Frontal cortex (tissue), 4 donors: ENCODE data around the gene TMEM161A. TPM values are rescaled to one million over a fixed set of nuclear protein-coding genes. Genes with fewer than 3 reads are reported as not detected.
"Not testable (repeated sequence)": the region's sequence is repeated elsewhere in the genome, so short reads cannot be mapped to it uniquely, and the experiment has no call there.

Experiments used
- DNase-seq, 2 donors: peaks; one replicate each; pipeline ENCODE4 v3.0.0; 2012; ENCODE audit warnings: low spot score in 2 of 2
- FAIRE-seq: peaks from 2 replicates; lab custom pipeline; 2012; peaks lifted over from hg19 to GRCh38; lab: Jason Lieb, UNC
- total RNA-seq: library from RNA; depleted of rRNA; stranded (reverse); fragments of >200 nt; gene quantifications from one replicate; pipeline ENCODE4 v1.2.3, GENCODE V29; 2014
- donor health status: control.
- donor health status: control.
- donor health status: control.

Gene TMEM161A
- total RNA-seq, 1 donor from 2014 or later, result 8.6 TPM

DNA sequence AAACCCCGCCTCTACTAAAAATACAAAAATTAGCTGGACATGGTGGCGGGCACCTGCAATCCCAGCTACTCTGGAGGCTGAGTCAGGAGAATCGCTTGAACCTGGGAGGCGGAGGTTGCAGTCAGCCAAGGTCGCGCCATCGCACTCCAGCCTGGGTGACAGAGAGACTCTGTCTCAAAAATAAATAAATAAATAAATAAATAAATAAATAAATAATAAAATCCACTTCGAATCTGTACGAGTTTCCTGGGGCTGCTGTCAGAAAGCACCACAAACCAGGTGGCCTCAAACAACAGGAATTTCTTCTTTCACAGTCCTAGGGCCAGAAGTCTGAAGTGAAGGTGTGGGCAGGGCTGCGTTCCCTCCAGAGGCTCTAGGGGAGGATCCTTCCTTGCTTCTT, 35.7 kb downstream of the TMEM161A start:
- not testable (repeated sequence) for FAIRE-seq, DNase-seq

DNA sequence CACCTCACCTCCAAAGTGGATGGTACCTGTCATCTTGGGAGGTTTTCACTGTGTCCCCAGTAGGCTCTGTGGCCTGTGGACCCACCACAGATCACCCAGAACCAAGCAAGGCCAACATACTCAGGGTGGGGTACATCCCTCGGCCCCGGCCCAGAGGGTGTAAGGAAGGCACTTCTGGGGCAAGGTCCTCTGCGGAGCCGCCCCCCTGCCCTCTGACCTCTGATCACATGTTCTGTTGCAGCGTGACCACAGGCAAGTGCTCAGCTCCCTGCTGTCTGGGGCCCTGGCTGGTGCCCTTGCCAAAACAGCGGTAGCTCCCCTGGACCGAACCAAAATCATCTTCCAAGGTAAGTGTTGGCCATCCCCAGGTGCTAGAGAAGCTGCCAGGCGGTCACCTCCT, 36.7 kb downstream of the TMEM161A start:
- FAIRE-seq (no peak), DNase-seq (no peak)

DNA sequence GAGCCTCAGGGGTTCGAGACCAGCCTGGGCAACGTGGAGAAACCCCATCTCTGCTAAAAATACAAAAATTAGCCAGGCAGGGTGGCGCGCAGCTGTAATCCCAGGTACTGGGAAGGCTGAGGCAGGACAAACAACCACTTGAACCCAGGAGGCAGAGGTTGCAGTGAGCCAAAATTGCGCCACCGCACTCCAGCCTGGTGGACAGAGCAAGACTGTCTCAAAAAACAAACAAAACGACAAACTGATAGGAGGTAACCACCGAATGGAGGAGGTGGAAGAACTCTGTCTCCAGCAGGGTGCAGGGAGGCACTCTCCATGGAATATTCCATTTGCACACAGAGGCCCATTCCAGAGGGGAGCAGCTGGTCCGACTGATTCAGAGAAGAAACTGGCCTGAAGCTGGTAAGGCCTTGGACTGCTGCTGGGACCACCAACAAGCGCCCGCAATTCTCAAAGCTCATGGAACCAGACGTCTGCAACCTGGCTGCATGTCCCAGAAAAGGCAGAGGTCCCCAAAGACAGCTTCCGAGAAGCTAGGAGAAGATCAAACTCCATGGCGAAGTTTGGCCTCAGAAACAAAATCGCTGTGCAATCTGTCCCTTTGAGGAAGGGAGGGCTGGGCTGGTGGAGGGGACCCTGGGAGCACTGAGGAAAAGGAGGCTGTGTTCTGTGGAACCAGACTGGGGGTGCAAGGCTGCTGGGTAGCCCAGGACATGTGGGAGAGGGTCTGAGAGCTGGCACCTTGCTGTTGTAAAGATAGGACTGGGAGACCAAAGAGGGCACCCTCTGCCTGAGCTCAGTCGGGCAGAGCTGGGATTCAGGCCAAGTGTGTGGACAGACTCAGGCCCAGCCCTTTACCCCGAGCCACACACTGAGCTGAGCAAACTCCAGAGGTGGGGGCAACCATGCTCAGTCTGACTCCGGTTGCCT, 39.3 kb downstream of the TMEM161A start:
- no peak for FAIRE-seq

DNA sequence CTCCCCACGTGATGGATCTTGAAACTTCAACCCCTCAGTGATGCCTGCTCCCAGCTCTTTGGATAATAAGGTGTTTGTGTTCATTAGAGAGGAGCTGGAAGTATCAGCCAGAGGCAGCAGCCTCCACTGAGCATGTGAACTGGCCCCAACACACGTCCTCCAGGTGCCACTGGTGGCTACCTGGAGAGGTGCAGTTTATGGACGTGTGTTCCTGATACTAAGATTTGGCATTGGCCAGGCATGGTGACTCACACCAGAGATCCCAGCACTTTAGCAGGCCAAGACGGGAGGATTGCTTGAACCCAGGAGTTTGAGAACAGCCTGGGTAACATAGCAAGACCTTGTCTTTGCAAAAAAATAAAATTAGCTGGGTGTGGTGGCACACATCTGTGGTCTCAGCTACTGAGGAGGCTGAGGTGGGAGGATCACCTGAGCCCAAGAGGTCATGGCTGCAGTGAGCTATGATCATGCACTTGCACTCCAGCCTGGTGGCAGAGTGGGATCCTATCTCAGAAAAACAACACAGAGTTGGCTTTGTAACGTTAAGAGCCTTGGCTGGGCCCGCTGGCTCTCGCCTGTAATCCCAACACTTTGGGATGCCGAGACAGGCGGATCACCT, 40.1 kb downstream of the TMEM161A start:
- FAIRE-seq, result no peak

More for the DNA sequence above, 39.3 kb downstream of the TMEM161A start:
- DNase-seq, result no peak

DNA sequence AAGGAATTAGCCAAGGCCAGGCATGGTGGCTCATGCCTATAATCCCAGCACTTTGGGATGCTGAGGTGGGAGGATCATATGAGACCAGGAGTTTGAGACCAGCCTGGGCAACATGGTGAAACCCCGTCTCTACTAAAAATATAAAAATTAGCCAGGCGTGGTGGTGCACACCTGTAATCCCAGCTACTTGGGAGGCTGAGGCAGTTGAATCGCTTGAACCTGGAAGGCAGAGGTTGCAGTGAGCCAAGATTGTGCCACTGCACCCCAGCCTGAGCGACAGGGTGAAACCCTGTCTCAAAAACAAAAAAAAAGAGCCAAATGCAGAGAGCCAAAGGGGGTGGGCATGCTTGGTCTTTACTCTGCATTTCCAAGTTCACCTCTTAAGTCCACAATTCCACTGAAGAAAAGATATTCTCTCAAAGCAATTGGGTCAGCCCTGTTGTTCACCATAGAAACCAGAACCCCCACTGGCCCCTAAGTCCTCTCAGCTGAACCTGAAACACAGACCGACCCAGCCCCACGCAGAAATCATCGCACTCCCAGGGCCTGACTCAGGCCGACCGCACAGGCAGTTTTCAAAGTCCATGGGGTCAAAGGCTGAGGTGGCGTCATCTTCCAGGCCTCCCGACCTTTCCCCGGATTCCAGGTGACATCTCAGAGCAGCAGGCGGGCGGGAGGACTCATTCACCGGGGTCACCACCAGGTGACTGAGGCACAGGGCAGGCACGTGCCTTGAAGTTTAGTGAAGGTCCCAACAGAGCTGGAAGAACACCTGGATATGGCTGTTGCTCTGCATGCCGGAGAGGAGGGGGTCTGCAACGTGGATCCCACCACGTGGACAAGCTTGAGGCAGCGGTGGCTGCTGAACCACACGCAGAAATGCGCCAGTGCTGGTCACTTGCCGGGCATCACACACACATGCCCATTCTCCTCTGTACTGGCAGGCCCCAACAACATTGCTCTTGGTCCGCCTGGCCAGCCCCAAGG, 41.3 kb downstream of the TMEM161A start:
- FAIRE-seq (no peak), DNase-seq (no peak)

More for the DNA sequence above, 40.1 kb downstream of the TMEM161A start:
- no peak for DNase-seq

DNA sequence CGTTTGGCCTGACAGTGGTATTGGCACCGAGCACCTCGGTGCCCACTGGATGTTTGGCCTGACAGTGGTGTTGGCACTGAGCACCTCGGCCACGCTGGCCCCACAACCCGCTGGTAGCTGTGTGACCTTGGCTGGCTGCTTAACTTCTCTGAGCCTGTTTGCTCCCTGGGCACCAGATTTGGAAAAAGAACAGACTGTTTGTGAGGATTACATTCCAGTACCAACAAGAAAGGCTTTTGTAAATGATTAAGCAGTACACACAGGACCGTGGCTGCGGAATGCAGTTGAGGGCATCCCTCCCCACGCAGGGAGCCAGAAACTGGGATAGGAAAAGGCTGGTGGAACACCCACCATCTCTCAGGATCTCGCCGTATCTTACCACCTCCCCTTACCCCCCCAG, 42.6 kb downstream of the TMEM161A start:
- DNase-seq (no peak), FAIRE-seq (no peak)

DNA sequence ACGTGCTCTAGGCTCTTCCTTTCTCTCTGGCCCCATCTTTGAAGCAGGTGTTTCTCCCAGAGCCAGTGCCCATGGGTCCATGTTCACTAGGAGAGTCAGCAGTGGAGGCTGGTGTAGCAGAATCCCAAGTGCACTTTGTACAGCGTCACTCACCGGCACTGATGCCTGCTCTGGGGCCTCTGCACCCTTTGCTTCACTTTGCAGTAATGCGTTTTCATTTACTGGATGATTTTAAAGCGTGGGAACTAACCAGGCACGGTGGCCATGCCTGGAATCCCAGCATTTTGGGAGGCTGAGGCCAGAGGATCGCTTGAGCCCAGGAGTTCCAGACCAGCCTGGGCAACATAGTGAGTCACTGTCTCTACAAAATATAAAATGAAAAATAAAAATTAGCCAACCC, 43.8 kb downstream of the TMEM161A start:
- DNase-seq, result no peak
- FAIRE-seq, result no peak

DNA sequence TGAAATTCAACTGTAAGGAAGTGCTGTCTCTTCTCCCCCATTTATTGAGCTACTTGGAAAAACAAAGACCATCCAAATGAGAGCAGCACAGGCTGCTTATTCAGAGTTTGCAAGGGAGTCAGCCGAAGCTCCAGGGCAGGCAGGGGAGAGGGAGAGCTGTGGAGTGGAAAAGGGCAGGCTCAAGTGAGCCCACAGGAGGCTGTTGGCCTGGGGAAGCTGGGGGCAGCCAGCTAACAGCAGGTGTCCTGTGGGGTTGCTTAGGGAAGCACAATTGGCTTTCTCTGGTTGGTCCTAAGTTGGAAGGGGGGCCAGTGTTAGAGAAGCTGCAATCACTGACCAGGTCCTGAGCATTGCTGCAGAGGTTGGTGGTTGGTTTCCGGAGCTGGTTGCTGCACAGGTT, 50.6 kb downstream of the TMEM161A start:
- DNase-seq (no peak), FAIRE-seq (no peak)

DNA sequence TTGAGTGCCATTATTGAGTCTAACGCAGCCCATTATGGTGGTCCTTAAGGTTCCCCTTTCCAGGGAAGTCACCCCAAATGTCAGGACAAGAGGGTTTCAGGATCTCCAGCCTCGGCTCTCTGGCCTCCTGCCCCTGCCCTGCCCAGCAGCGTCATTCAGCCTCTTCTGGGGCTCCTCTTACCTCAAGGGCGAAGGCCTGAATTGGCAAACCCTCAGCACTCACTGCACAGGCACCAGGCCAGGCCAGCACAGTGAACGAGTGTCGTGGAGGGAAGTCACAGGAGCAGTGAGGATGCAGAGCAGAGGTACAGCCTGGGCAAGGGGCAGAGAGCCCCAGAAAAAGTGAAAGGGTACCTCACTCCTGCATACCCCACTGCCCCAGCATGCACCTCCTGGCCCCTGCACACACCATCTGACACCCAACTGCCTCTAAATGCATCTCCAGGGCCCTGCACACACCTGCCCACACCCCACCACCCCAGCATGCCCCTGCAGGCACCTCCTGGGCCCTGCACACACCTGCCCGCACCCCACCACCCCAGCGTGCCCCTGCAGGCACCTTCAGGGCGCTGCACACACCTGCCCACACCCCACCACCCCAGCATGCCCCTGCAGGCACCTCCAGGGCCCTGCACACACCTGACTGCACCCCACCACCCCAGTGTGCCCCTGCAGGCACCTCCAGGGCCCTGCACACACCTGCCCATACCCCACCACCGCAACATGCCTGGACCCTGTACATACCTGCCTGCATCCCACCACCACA, 54.7 kb downstream of the TMEM161A start:
- FAIRE-seq (no peak), DNase-seq (no peak)

DNA sequence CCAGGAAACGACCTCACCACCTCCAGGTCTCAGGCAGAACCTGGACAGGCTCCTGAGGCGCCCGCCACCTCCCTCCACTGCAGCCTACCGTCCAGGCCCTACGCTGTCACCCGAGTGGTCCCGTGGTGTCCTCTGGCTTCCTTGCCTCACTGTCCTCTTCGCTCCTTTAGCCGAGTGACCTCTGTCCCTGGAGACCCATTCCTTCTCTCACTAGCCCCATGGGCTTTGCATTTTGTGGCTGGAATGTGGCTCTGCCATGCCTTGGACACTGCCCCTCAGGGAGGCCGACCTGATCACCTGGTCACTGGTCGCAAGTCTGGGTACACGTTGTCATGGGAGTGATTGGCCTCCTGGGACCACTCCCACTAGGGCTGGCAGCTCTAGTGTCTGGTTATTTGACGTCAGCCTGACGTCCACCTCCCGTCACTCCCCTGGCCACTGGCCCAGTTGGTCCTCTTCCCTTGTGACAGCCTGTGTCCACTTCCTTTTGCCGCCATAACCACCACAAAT, 56.6 kb downstream of the TMEM161A start:
- no peak for FAIRE-seq

DNA sequence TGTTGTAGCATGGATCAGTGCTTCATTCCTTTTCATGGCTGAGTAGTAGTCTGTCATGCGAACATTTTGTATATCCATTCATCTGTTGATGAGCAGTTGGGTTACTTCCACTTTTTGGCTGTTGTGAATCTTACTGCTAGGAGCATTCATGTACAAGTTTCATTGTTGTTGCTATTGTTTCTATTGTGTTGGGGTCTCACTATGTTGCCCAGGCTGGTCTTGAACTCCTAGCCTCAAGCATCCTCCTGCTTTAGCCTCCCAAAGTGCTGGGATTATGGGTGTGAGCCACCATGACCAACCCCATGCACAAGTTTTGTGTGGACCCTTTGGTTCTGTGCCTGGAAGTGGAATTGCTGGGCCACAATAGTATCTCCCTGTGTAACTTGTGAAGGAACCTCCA, 58.7 kb downstream of the TMEM161A start:
- DNase-seq (no peak), FAIRE-seq (no peak)

More for the DNA sequence above, 56.6 kb downstream of the TMEM161A start:
- DNase-seq, result no peak

DNA sequence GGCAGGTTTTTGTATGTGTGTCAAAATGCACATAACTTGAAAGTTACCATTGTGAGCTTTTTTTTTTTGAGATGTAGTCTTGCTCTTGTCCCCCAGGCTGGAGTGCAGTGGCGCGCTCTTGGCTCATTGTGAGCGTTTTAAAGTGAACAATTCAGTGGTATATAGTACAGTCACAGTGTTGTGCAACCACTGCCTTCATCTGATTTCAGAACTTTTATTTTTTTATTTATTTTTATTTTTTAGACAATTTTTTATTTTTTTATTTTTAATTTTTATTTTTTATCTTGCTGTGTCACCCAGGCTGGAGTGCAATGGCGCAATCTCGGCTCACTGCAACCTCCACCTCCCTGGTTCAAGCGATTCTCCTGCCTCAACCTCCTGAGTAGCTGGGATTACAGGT, 59.5 kb downstream of the TMEM161A start:
- FAIRE-seq (no peak), DNase-seq (no peak)

DNA sequence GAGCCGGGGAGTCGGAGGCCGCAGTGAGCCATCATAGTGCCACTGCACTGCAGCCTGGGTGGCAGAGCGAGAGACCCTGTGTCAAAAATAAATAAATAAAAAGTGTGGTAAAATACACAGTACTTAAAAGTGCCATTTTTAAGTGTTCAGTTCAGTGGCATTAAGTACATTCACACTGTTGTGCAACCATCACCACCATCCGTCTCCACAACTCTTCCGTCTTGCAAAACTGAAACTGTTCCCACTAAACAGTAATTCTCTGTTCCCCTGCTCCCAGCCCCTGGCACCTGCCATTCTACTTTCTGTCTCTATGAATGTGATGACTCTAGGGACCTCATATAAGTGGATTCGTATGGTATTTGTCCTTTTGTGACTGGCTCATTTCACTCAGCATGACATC, 61.2 kb downstream of the TMEM161A start:
- DNase-seq, result no peak
- FAIRE-seq, result no peak

DNA sequence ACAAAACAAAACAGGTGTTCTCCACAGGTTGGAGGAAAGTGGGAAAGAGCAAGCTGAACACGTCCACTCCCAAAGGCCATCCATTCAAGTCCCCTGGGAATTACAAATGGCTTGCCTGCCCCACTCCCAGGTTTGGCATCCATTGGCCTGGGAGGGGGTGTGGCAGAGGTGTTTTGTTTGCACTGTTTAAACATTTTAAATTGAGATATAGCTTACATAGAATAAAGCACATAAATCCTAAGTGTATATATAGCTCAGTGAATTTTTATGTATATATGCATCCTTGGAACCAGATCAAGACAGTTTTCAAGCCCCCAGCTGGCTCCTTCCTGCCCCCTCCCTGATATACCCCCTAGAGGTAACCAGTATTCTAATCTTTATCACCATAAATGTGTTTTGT, 61.8 kb downstream of the TMEM161A start:
- DNase-seq (no peak), FAIRE-seq (no peak)

DNA sequence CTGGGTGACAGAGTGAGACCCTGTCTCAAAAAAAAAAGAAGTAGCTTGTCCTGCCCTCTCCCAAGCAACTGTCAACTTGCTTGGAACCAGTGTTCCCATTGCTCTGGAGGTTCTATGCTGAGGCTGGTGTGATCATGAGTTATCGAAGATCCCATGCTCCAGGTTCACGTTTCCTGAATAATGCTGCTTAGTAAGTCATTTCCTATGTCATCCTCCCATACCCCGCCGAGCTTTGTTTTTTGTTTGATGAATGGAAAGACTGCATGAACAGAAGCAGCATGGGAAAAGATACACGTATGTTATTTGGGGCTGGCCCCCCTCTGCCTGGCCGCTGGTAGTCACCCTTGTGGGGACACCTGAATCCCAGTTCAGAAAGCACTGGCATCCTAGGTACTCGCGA, 63.2 kb downstream of the TMEM161A start:
- no peak for DNase-seq
- FAIRE-seq, result no peak

DNA sequence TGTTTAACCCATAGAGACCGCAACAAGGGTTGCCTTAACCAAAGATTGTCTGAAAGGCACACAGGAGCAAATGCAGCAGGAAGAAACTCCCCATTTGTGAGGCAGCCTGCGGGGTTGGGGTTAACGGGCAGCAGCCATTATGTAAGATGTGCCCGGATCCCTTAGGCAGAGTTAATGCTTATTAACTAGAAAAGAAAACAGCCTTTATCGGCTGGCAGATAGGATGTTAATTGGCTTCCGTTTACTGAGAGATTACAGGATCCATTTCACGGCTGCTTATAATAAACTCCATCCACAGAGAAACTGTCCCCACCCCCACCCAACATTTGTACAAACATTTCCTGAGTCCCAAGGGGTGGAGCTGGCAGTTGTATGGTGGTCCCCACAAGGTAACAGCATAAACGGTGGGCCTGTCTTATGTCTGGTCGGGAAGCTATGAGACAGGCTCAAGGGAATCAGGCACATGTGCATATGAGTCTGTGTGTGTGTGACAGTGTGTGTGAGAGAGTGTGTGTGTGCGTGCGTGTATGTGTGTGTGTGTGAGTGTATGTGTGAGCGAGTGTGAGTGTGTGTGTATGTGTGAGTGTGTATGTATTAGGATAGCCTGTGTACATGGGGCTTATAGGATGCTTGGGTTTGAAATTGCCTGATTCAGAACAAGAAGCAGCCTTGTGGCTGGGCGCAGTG, 63.9 kb downstream of the TMEM161A start:
- FAIRE-seq (no peak), DNase-seq (no peak)

DNA sequence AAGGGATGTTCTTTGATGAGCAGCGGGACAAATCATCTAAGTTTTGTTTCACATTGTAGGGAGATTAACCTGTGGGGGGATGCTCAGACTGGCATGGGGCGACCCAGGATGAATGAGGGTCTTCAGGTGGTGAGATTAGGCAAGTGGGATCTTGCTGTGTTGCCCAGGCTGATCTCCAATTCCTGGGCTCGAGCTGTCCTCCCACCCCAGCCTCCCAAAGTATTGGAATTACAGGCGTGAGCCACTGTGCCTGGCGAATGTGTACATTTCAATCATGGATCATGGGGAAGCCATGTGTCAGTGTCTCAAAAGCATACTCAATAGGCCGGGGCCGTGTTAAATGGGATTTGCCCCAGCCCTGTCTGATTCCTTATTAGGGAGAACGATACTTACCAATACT, 66.4 kb downstream of the TMEM161A start:
- FAIRE-seq (no peak), DNase-seq (no peak)
